ENCODE results near the gene GALNT18. TPM values are rescaled to one million over a fixed set of nuclear protein-coding genes. Genes with fewer than 3 reads are reported as not detected.

Gene GALNT18
- total RNA-seq, 1 experiment from 2014 or later: 5.7 TPM

DNA sequence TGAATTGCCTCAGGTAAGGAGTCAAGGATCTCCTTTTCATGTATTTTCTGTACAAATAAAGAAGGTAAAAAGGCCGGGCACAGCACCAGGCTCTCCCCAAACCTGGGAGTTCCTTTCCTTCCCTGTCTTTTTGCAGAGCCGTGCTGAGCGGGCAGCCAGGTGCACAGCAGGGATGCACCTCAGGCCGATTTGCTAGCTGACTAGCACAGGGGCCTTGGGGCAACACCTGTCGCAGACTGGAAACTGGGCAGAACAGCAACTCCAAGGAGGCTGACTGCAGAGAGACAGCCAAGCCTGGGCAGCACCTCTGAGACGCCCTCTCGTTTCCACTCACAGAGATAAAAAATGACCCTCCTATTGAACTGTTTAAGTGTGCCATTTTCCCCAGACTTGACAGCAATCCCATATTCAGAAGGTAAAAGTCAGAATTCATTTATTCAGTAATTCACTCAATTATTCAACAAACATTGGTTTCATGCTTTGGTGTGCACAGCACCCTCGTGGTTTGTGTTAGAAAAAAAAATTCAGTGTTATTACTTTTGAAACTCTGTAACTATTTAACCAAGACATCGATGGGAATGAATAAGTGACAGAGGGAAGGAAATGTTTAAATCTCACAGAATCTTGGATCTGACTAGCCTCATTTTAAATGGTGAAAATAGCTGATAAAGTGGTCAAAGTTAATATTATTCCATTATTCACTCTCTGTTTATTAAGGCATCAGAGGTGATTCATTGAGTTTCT lies 120.9 kb downstream of the GALNT18 start:
- DNase-seq (ENCODE audit: low spot score): no peak

DNA sequence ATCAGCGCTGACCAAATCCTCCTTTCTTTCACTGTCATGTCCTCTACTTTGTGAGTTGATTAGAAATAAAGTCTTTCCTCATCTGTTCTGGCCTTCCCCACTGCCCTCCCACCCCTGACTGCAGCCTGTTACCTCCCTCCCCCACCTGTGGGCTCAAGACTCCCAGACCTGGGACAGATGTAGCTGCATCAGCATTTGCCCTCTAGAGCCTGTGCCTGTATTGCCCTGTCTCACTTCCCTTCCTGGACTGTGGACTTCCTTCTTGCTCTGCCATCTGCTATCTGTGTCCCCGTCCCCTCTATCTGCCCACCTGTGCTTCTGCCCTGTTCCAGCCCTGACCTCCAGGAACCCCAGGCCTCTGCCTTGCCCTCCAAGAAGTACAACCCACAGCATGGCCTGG lies 122.5 kb downstream of the GALNT18 start:
- DNase-seq (ENCODE audit: low spot score): no peak

DNA sequence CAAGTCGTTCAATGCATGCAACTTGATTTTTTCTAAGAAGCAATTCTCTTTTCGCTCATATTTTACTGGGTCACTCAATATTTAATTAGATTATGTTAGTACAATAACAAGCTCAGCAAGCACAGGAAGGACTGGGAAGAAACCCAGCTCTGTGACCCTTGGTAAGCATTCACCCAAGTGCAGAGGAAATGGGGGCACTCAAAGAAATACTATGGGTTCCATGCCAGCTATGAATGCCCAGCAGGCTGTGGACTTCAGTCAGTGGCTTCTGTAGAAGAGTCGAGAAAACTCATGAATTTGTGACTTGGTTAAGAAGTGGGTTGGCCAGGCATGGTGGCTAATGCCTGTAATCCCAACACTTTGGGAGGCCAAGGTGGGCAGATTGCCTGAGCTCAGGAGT lies 123.6 kb downstream of the GALNT18 start:
- no peak for DNase-seq (ENCODE audit: low spot score)

DNA sequence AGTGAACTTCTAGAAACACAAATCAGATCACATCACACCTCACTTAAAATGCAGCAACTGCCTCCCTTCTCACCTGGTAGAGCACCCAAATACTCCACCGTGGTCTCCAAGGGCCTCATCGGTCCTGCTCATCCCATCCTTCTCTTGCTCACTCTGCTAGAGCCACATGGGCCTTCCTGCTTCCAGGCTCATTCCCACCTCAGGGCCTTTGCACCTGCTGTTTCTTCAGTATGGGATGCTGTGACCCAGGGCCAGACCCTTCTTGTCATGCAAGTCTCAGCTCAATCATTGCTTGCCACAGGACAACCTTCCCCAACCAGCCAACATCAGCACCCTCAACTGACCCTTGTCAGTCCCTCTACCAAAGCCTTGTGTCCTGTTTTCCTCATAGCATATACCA lies 124.9 kb downstream of the GALNT18 start:
- DNase-seq (ENCODE audit: low spot score): no peak

DNA sequence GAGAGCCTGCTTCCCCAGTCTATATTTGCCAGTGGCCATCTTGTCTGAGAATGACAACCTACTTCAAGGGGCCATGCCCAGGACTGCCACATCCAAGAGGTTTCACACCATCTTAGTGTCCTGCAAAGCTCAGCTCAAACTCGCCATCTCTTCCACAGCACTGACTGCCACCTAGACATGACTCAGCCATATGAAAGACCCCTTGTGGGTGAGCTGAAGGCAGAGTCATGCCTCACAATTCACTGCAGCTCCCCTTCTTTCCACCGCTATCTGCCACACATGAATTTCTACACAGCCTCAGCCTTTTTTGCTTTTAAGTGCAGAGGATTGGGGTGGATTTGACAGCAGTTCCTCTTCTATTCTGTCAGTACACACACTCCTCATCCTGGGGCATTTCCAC lies 127.5 kb downstream of the GALNT18 start:
- no peak for DNase-seq (ENCODE audit: low spot score)

DNA sequence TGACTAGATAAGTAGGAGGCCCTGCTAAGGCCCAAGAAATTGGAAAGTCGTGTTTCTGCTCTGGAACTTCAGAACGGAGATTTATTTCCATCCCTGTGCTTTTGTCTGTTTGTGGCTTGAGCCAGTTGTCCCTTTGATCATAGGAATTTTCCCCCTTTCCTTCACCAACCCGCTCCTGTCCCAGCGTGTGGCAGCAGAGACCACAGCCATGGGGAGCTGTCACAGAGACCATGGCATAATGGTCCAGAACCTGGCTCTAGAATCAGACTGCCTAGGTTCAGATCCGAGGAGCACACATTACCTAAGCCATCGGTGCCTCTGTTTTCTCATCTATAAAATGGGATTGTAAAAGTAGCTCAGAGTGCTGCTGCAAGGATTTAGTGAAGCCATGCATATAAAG lies 128.1 kb downstream of the GALNT18 start:
- no peak for DNase-seq (ENCODE audit: low spot score)

DNA sequence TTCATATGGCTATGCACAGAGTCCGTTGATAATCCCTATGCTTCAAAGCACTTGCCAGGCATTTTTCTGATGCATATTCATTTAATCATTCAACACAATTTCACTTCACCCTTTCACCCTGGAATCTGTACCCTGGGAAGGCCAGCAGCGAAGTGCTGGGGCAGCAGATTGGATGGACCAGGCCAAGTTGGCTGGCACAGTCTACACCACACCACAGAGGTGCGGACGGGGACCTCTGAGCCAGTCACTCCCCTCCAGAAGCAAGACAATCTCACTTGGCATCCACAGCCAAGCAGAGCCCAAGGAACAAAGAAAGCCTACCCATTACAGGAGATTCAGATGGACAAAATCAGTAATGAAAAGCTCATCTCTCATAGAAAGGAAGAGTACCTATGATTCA lies 130.2 kb downstream of the GALNT18 start:
- DNase-seq (ENCODE audit: low spot score): no peak

DNA sequence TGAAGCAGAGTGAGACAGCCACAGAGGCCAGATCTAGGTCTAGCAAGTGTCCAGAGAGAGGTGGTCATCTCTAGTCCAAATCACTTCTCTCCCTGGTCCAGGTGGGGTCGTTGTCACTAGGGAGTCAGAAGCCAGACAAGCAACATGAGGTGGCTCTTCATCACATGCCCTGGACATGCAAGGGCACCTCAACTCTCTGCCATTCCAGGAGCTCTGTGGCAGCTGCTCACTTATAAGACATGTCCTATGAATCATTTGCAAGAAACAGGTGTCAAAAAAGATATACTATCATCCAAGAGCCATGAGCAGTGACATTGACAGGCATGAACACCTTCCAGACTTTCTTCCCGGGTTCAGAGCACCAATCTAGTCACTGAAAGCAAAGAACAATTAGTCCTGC lies 130.8 kb downstream of the GALNT18 start:
- no peak for DNase-seq (ENCODE audit: low spot score)

DNA sequence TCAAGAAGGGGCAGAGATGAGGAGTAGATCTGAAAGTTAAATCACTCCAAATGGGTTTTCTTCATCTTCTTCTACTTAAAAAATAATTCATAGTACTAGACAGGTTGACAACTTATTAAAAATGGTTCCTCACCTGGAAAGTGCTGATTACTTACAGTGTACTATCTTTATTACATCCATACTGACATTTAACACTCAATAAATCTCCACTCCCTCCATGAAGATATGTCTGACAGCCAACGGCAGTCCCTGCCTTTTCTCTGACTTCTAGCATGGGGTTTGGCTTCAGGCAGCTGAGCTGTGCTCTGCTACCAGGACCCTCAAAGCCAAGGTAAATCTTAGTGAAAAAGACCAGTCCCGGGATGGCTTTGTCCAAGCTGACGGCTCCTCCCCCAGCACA lies 135.4 kb downstream of the GALNT18 start:
- DNase-seq (ENCODE audit: low spot score): no peak

DNA sequence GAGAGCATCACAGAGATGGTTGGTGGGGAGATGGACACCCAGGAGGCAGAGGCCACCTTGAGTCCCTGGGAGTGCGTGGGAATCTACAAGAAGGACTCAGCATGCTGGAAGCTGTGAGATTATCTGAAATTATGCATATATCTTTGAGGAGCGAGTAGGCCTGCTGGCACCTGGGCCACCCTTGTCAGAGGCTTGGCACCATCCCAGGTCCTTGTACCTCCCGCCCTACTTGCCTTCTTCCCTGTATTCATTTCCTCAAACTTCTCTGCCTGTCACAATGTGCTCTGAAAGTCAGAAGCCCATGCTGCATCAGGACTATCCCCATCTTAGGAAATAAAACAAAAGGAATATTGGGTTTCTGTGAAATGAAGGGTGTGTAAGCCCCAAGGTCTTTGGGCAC lies 135.8 kb downstream of the GALNT18 start:
- DNase-seq (ENCODE audit: low spot score): no peak

DNA sequence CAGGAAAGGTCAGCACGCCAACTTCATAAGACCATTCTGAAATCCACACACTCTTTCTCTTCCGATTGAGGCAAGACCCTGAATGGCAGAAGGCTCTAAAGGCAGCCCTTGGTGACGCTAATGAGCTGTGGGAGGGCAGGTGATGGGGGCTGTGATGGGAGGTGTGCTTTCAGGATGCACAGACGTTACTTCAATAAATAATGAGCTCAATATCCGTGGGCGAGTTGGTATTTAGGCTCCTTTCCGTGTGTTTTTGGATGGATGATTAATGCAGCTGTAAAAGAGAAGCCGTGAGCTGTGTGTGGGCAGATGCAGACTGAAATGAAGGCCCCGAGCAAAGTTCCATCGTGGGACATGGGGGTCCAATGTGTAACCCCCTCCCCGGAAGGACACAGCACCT lies 138.2 kb downstream of the GALNT18 start:
- no peak for DNase-seq (ENCODE audit: low spot score)

DNA sequence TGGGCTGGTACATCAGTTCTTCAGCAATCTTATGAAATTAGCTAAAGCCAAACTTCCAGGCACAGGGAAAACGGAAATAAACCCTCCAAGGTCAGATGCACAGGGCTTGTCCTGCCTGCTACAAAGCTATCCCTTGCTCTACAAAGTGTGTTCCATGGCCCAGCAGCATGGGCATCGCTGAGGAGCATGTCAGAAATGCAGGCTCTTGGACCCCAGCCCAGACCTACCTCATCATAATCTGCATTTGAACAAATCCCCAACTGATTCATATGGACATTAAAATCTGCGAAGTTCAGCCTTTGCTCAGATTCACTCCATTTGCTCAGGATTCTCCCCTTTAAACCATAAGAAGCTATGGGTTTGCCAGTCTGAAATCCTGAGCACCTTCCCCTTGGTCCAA lies 139.1 kb downstream of the GALNT18 start:
- DNase-seq (ENCODE audit: low spot score): no peak

DNA sequence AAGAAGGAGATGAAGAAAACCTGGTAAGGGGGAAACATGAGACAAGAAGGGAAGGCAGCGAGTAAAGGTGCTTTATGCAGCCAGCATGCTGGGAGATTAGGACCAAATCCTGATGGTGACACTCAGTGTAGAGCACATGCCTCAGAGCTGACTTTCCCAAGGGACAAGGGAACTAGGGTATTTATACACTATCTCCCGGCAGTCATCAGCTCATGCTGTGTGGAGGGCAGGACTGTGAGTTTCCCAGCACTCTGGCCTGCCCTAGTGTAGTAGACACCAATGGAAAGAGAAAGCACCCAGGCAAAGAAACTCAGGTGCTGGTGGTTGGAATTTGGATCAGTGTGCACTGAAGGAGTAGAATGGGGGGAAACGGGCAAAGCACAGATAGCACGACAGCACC lies 140.4 kb downstream of the GALNT18 start:
- no peak for DNase-seq (ENCODE audit: low spot score)

DNA sequence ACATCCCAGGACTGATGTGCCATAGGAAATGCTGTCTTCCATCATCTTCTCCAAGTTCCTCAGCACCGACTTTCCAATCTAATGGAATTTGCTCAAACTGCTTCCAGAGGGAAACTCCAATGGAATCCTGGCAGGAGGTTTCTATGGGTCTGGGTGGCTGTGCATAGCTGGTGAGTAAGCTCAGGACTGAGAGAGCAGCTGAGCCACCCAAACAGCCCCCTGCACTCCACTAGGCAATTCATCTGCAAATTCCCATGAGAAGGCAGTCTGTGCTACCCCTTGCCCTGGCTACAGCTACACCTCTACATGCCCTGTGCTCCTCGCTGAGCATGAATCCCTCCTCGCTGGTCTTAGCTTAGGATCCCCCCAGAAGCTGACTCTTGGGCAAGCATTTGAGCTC lies 140.8 kb downstream of the GALNT18 start:
- DNase-seq (ENCODE audit: low spot score): no peak

DNA sequence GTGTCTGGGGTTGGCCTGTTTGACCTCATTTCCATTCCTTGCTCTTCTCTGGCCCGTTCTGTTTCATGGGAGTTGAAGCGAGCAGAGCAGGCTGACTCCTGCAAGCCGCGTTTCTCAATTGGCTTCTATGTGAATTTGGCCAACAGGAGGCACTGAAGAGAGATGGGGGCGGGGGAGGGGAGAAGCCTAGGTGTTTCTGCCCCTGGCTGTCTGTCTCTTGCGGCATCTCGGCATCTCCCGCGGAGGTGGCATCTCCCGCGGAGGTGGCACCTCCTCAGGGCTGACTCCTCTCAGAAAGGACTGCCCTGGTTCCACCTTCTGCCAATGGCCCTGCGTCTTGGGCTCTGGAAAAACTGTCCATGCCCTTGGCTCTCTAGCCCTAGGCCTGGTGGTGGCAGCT lies 143.1 kb downstream of the GALNT18 start:
- no peak for DNase-seq (ENCODE audit: low spot score)

DNA sequence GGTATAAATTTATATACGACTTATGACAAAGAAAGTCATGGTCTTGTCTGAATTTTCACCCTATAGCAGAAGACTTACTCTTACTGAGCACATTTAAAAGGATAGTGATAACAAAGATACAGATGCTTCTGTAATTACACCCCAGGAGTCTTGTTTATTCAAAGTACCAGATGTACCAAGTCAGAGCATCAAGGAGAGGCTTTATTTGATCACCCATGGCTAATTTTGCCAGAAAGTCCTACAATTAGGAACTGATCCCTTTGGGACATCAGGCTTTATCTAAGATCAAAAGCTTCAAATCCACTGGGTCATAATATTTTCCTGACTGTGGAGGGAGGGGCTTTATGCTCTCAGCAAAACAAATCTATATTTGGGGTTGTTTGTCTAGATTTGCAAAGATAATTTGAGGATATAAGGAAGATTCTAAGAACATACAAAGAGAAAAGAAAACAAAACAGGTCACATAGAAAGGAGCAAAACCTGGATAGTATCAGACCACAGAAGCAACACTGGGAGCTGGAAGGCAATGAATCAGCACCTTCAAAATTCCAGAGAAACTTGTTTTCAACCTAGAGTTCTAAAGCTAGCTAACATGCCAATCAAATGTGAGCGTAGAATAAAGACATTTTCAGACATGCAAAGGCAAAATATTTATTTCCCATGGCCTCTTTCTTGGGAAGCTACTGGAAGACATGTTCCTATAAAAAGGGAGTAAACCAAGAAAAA lies 143.9 kb downstream of the GALNT18 start:
- DNase-seq (ENCODE audit: low spot score): no peak

DNA sequence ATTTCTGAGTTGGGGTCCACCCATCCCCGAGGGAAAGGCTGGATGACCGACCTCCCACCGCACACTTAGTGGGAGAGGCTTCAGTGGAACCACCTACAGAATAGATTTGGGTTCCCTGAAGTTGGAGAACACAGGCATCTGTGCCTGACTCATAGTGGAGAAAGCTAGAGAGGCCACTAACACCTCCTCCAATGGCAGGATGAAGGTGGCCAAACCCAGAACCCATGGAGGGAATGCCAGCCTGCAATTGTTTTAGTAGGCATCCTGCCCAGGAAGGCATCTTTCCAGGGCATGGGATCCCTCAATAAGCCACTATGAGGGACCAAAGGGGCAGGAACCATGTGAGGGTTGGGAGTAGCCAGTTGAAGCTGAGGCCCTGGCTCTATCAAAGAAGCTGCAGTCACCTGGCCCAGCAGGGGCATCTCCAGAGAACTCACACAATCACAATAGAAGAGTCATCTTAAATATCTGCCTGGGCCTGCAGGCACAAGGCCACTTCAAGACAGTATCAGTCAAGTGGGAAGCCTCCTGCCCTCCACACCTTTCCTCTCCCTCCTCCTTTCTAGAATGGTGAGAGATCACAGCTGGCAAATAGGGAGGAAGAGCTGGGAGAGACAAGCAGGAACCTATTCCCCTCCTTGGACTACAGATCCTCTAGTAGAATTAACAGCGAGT lies 144.7 kb downstream of the GALNT18 start:
- DNase-seq (ENCODE audit: low spot score): no peak

DNA sequence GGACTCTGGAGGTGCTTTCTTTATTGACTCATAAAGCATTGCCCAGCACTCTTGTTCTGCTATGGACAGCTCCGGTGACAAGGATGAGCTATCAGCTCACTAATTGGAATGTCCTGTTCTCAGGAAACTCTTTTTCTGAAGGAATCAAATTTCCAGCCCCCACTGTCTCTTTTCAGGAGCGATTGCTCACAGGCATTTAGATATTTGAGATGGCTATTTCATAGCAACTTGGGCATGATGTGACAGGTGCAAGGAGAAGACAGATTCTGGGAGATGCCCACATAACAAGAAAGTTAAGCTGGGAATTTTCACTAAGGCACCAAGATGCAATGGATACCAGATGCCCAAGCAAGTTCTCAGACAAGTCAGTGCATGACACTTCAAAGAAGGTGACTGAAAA lies 145.3 kb downstream of the GALNT18 start:
- no peak for DNase-seq (ENCODE audit: low spot score)

DNA sequence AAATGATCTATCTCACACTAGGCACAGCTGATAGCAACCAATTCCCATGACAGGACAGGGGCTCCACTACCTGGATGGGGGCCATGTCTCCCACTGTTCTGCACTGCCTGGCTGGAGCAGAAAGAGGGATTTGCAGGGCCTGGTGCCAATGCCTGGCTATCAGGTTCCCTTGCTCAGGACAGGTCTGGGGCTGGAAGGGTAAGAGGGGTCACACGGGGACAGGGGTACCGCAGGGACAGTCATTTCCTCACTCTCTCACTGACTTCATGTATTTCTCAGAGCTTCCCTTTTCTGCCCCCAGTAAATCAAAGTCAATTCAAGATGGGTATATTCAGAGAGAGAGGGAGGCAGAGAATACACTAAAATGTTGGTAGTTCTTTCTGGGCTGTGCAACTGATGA lies 149.7 kb downstream of the GALNT18 start:
- no peak for DNase-seq (ENCODE audit: low spot score)

DNA sequence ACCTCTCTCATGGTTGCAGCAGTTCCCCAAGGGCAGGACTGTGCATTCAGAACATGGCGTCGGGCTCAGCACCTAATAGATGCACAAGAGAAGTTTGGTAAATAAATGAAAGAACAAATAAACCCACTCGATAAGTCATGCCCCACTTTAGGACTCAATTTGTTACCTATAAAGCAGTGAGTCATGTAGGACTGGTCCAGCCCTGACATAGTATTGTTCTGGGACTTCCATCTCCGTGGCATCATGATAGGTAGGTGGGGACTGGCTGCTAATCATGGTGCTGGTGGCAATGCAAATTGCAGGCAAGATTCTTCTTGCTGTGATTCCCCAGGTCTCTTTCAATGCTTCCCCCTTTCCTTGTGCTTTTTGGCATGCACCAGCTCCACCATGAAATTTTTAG lies 150.6 kb downstream of the GALNT18 start:
- no peak for DNase-seq (ENCODE audit: low spot score)

DNA sequence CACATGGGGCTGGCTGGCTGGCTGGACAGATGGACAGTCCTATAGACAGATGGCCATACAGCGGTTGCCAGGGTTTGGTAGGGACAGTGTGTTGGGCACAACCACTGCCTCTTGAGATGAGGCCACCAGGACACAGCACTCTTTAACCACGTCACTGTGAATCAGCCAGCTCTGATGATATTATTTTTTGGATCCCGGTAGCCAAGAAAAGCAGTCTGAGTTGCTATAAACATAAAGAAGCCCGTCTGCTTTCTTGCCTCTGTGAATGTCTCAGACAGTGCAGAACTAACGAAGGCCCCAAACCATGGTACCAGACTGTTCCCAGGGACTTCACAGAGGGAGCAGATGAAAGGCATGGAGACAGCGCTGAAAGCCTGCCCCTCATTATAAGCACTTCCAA lies 152.9 kb downstream of the GALNT18 start:
- no peak for DNase-seq (ENCODE audit: low spot score)

DNA sequence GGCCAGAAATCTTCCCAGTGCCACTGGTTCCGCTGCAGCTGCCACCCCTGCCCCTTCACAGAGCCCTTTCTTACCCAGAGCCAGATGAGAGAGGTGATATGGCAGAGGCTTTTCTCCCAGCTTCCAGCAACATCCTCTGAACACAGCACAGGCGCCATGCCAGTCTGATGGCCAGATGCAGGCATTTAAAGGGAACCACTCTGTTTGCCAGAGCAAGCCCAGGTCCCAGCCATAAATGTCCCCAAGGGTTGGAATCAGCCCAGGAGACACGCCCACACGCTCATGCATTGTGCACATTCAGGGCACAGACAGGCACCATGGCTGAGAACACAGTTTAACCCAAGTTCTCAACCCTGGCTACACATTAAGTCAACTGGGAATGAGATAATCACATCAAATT lies 154.5 kb downstream of the GALNT18 start:
- no peak for DNase-seq (ENCODE audit: low spot score)

DNA sequence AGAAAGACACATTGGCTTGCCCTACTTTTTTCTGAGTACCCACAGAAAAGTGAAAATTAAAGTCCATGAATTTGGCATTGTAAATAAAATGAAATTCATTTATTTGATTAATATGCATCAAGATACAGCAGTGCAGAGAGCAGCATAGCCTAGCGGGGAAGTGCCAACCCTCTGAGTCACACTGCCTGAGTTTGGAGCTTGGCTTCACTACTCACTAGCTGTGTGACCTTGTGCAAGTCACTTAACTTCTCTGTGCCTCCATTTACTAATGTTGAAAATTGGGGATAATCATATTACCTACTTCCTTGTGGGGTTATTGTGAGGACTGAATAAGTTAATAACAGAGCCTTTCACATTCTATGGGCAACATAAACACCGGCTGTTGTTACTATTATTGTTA lies 157.2 kb downstream of the GALNT18 start:
- DNase-seq (ENCODE audit: low spot score): no peak

All from A172 (cell line).